Astrocyte of the cerebellum (primary cell): Measurements from ENCODE around the gene MPL.
A peak's percentile ranks its signal among the peaks of the same experiment; 100 is the strongest.

Experiments used
- DNase-seq: peaks from one replicate; pipeline ENCODE4 v3.0.0-alpha.2; 2011; ENCODE audit warnings: low read depth
- H3K4me3 ChIP-seq: 2 replicates; pipeline ENCODE4 v1.5.1; 2011; ENCODE audit warnings: mild to moderate bottlenecking, low read depth, low read length, moderate library complexity
- CTCF ChIP-seq: IDR thresholded peaks from 2 replicates; pipeline ENCODE4 v1.5.1; 2012; ENCODE audit warnings: low read length, low read depth, moderate library complexity, mild to moderate bottlenecking; ENCODE audit errors: missing control alignments
- in situ Hi-C: cut with HindIII; loops from 2 replicates; pipeline ENCODE4 v1.10.0; 2017; ENCODE audit warnings: low sequenced_read_pairs

Gene MPL

GRCh38 chr1:43344267-43344850, 6.7 kb downstream of the MPL start:
- in situ Hi-C loops: no loop called here
- no peak overlapping the region for H3K4me3 ChIP-seq
- DNase-seq: no peak
- TF ChIP-seq CTCF: no peak

DNA sequence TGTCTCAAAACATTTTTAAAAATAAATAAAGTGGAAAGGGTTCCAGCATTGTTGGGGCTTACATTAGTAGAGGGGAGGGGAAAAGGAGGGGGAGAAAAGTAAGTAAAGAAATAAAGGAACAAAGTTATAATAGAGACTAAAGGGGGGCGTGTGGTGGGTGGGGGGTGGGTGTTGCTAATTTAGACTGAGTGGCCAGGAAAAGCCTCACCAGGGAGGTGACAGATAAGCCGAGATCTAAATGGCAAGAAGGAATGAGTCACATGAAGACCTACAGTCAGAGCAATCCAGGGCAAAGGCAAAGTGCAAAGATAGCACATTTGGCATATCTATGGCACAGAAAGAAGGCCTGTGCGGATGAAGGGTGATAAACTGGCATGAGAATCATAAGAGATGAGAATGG, 7.5 kb downstream of the MPL start:
- in situ Hi-C loops: no loop called here
- DNase-seq: no peak
- H3K4me3 ChIP-seq: no peak overlapping the region
- TF ChIP-seq CTCF: no peak

- no peak overlapping the region for H3K4me3 ChIP-seq
- no peak for TF ChIP-seq CTCF
- in situ Hi-C loops: no loop called here
- DNase-seq: no peak
Measured at GRCh38 chr1:43346636-43347035, 9.0 kb downstream of the MPL start.

- DNase-seq: no peak
- no peak for TF ChIP-seq CTCF
- in situ Hi-C loops: no loop called here
- H3K4me3 ChIP-seq: peak overlapping the region; percentile 47
Measured at GRCh38 chr1:43348343-43348808, 10.8 kb downstream of the MPL start.

- no peak for TF ChIP-seq CTCF
- H3K4me3 ChIP-seq: peak overlapping the region; percentile 47
- no peak for DNase-seq
- in situ Hi-C loops: no loop called here
Measured at GRCh38 chr1:43348809-43349593, 11.4 kb downstream of the MPL start.

GRCh38 chr1:43349594-43350306, 12.1 kb downstream of the MPL start:
- peak; percentile 38 for DNase-seq
- in situ Hi-C loops: no loop called here

More at GRCh38 chr1:43349594-43350306, 12.1 kb downstream of the MPL start:
- H3K4me3 ChIP-seq: peak overlapping the region; percentile 47
- no peak for TF ChIP-seq CTCF
